ENCODE results near the gene TRIM49D2. TPM values are rescaled to one million over a fixed set of nuclear protein-coding genes. Genes with fewer than 3 reads are reported as not detected.
"Not testable (repeated sequence)": the region's sequence is repeated elsewhere in the genome, so short reads cannot be mapped to it uniquely, and the experiment has no call there.

TRIM49D2 gene, protein sequence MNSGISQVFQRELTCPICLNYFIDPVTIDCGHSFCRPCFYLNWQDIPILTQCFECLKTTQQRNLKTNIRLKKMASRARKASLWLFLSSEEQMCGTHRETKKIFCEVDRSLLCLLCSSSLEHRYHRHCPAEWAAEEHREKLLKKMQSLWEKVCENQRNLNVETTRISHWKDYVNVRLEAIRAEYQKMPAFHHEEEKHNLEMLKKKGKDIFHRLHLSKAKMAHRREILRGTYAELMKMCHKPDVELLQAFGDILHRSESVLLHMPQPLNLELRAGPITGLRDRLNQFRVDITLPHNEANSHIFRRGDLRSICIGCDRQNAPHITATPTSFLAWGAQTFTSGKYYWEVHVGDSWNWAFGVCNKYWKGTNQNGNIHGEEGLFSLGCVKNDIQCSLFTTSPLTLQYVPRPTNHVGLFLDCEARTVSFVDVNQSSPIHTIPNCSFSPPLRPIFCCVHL
- not detected for total RNA-seq

DNA sequence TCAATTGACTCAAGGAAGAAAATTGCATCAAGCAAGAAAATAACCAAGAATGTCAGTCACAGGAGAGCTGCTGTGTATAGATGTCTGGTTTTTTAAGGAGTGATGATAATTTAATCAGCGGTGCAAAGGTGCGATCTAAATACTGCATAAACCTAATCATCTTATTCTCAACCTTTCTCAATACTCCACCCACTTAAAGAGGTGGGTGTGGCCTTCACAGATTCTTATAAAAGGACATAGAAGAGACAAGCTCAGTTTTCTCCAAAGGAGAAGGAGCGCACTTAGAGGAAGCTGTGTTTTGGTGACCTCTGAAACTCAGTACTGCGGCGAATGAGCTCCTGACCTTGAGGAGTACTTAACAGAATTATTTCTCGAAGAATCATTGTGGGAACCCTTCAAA, at the start of gene TRIM49D2:
TRIM49D2 (plus strand) TSS at position 301 of the 400 bp plus-strand sequence. CDS start 2,698 bp downstream, outside the sequence.
- DNase-seq = not testable (repeated sequence)

DNA sequence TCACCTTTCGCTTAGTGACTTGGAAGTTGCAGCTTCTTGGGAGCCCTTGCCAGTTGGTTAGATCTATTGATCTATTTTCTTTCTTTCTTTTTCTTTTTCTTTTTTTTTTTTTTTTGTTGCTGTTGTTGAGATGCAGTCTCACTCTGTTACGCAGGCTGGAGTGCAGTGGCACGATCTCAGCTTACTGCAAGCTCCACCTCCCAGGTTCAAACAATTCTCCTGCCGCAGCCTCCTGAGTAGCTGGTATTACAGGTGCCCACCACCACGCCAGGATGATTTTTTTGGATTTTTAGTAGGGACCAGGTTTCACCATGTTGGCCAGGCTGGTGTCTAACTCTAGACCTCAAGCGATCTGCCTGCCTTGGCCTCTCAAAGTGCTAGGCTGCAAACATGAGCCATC, 46.4 kb upstream of the TRIM49D2 start:
- DNase-seq = not testable (repeated sequence)

DNA sequence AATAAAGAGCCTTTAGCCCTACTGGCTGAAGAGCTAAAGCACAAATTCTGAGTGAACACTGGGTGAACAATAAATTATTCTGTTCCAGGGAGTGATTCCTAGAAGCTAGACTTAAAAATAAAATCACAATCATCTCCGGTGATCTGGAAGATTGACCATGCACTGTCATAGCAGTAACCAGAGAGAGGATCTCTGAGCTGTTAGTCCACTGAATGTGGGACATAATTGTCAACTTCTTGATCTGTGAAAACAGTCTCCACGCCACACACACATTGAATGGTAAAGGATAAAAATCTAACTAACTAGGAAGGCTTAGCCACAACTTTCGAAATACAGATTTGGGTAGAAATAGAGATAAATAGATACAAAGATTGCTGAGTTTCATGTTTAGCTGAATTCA, 30.6 kb upstream of the TRIM49D2 start:
- not testable (repeated sequence) for DNase-seq

DNA sequence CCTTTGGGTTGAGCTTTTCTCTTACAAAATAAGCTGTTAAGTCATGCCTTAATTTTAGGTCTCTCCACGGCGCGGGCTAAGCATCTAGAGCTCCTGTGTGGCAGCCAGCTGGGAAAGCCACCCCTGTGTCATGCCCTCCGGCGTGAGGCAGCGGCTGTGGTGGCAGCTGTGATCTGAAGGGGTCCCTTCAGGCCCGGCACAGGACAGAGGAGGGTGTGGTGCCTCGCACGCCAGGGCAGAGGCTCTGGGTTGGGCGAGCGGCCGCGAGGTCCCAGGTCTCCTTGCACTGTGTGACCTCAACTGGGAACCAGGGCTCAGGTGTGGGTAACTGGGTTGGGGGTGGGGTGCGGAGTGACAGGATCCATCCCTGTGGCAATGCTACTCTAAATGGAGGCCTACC, 23.1 kb upstream of the TRIM49D2 start:
- DNase-seq = not testable (repeated sequence)

DNA sequence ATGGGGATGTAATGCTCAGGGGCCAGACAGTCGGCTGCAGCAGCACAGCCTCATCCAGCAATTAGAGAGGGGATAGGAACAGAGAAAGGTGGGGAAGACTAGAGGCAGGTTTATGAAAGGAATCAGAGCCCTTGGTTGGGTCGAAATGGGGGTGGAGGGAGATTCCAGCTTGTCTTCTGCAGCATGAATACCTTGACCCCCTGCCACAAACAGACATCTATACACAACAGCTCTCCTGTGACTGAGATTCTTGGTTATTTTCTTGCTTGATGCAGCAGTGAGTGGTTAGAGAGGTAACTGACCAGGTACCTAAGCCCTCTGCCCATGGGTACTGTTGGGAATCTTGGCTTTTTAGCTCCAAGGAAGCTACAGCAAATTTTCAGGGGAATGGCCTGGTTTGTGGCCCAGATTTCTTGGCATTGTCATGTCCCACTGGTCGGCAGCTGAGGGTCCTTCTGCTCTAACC, 1.6 kb upstream of the TRIM49D2 start, which contains the start of gene TRIM49D1:
TRIM49D1 (minus strand) TSS at position 51 of the 466 bp plus-strand sequence. CDS start 4,535 bp downstream, outside the sequence.
- no peak for DNase-seq

DNA sequence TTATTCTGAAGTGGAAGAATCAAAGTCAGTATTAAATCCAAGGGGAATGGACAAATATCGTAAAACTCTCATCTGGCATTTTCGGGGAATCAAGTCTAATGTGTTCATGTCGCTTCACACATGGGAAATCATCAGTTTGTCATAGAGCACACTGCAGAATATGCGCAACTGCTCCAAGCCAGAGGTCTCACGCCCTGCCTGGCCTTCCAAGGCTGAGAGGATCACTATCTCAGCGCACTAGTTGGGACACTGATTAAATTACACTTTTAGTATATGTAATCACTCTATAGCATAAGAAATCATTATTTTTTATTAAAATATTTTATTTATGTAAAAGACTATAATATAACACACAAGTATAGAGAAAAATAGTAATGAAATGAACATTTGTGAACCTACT, 37.0 kb downstream of the TRIM49D2 start:
- DNase-seq = not testable (repeated sequence)

DNA sequence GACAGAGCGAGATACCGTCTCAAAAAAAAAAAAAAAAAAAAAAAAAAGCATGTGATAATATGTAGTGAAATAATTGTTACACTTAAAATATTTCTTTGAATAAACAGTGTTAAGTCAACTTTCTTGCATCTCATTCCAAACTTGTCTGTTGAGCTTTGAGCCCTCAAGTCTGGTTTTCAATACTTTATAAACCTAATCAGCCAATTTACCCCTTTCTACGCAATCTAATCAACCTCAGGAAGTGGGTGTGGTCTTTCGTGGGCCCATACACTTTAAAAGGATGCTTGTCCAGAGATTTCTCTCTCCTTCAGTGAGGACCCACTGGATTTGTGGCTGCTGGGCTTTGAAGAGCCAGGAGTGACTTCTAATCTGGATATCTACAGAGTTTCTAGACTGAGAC, 41.9 kb downstream of the TRIM49D2 start, which contains the start of gene TRIM64:
TRIM64 (plus strand) TSS at position 301 of the 400 bp plus-strand sequence. CDS start 2,467 bp downstream, outside the sequence.
- DNase-seq = not testable (repeated sequence)

Small RNA genes within 50 kb of the gene (small RNA-seq; reads per million reads assigned to genes)
- gene AP004607.1 (ENCODE audit: low replicate concordance) = not detected

Other genes starting within 250 kb of the TRIM49D2 start
- gene TRIM77, start 213.8 kb upstream of the TRIM49D2 start, total RNA-seq = not detected
- gene TRIM49, start 115.5 kb upstream of the TRIM49D2 start, total RNA-seq = not detected
- not detected for gene TRIM64B, start 45.6 kb upstream of the TRIM49D2 start, total RNA-seq
- gene TRIM49D1, start 1.8 kb upstream of the TRIM49D2 start, total RNA-seq = not detected
- not detected for gene TRIM64, start 42.0 kb downstream of the TRIM49D2 start, total RNA-seq
- not detected for gene TRIM49C, start 107.0 kb downstream of the TRIM49D2 start, total RNA-seq
- not detected for gene UBTFL1, start 161.9 kb downstream of the TRIM49D2 start, total RNA-seq
- gene NAALAD2, start 210.6 kb downstream of the TRIM49D2 start, total RNA-seq = 11.4 TPM

All from skin of body (tissue), 3 donors.